Stimulated activated CD4-positive, alpha-beta T cell treated with anti-CD3 and anti-CD28 coated beads, Interleukin-2, amount 100 ng/mL, for 48 hours (primary cell): Measurements from ENCODE around the gene GDF10.

Experiments used
- DNase-seq, 2 donors: peaks; one replicate each; pipeline ENCODE4 v3.0.0-alpha.2; 2020

GDF10 gene

DNA sequence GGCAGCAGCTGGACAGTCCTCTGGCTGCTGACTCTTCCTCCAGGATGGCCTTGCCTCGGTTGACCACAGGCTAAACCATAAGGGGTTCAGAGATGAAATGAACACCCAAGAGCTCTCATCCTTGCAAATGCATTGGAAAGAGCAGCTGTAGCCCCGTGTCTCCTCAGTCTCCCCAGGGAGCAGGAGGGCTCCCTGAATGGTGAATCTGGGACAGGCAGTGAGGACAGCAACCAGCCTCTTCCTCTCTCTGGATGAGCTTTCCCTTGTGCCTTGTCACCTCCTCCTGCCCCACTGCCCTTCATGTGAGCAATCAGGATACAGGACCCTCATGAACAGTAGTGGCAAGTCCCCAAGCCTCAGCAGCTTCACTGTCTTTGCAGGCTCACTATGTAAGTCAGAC lies 23.9 kb upstream of the GDF10 start:
- DNase-seq, result no peak

- DNase-seq, result no peak
Observed at GRCh38 chr10:47276576-47277351, 23.2 kb upstream of the GDF10 start.

- no peak for DNase-seq
Observed at GRCh38 chr10:47277352-47278151, 22.4 kb upstream of the GDF10 start.

DNA sequence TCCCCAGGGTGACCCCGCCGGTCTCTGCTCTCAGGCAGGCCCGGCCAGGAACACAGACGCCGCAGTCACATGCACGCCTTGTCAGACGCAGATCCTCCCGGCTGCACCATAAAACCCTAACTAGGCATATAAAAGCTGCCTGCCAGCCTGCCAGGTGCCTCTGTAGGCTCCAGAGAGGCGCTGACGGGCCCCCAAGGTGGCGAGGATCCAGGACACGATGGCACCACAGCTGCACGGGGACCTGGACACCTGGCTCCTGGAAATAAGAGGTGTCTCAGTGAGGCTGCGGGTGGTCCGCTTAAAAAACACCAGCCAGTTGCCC lies 21.9 kb upstream of the GDF10 start:
- DNase-seq, result no peak

GRCh38 chr10:47278720-47279119 lies 21.3 kb upstream of the GDF10 start:
- DNase-seq, result no peak

DNA sequence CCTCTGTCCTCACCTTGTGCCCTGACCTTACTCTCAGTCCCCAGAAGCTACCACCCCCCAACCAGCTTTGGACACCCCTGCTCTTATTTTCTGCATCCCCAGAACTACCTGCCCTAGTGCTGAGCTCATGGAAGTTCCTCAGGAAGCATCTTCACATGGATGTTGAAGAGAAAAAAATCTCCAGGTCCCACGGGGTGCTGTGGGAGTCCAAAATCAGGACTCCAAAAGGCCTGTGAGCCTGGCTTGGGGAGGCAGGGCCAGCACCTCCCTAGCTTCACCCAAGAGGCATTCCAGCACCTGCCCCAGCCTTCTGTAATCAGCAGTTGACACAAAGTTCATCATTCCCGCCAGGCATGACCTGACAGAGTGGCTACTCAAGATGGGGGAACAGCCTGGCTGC lies 20.7 kb upstream of the GDF10 start:
- DNase-seq, result no peak

- DNase-seq, result no peak
Observed at GRCh38 chr10:47282005-47282656, 17.9 kb upstream of the GDF10 start.

DNA sequence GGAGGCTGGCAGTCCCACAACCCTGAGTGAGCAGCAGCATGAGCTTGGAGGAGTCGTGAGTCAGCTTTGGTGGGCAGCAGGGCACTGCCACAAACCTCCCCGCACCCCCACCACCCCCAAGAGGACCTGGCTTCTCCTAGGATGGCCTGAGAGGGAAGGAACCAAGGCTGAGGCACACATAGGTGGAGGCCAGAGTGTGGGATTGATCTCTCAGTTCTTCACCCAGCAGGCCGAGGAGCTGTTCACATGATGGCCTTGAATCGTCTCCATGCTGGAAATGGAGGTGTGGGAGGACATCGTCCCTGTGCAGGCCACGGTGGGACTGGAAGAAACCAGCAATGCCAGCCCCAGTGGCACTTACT lies 17.4 kb upstream of the GDF10 start:
- DNase-seq, result no peak

- DNase-seq, result no peak
Observed at GRCh38 chr10:47283101-47283630, 16.8 kb upstream of the GDF10 start.

- DNase-seq, result no peak
Observed at GRCh38 chr10:47283848-47284247, 16.1 kb upstream of the GDF10 start.

DNA sequence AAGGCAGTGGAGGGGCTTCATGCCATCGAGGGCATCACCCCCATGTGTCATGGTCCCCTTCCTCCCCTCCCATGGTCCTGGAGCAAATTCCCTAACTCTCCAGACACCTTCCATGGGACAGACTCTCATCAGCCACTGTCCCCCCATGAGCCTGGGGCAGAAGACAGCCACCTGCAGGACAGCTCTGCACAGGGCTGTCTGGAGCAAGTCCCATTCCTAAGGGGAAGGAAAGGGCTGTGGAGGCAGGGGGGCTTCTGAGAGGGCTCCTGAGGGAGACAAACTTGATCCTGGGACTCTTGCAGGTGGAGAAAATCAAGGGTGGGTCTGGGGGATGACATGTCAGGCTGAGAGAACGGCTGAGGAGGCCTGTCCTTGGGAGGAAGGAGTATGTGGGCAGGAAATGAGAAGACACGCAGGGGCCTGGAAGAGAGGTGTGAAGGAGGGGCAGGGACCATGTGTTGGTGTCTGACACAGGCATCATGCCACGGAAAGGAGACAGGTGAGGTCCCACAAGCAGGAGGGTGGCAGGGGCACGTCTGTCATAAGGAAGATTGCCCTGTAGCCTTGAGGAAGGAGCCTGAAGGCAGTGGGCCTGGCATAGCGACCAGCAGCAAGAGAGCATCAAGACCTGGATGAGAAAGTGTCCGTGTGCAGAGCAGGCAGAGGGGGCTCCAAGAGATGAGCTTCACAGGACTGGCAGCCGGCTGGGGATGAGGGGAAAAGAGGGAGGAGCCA lies 14.4 kb upstream of the GDF10 start:
- no peak for DNase-seq

GRCh38 chr10:47286116-47286505 lies 13.9 kb upstream of the GDF10 start:
- no peak for DNase-seq

DNA sequence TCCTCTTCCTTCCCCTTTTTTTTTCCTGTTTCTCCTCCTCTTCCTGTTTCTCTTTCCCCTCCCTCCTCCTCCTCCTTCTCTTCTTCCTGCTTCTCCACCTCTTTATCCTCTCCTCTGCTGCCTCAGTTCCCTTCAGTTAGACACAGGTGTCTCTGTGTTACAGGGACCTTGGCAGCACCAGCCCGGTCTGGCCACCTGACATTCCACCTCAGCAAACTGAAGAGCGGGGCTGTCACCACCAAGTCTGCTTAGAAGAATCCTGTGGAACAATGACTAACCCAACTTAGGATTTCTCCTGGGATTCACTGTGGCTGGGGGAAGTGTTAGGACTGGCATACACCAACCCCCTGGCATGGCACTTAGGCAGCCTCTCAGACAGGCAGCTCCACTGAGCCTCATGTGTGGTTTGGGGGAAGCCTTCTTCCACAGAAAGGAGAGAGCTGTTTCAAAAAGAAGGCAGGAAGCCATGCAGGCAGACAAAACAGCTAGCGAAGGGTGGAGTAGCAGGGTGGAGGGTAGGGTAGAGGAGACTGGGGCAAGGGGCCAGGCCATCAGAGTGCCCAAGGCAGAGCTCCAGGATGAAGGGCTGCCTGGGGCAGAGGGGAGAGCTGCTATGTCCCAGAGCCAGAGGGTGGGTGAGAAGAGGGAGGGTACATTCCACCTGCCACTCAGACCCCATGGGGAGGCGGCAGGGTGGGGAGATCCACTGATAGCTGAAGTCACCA lies 13.2 kb upstream of the GDF10 start:
- DNase-seq, result no peak

DNA sequence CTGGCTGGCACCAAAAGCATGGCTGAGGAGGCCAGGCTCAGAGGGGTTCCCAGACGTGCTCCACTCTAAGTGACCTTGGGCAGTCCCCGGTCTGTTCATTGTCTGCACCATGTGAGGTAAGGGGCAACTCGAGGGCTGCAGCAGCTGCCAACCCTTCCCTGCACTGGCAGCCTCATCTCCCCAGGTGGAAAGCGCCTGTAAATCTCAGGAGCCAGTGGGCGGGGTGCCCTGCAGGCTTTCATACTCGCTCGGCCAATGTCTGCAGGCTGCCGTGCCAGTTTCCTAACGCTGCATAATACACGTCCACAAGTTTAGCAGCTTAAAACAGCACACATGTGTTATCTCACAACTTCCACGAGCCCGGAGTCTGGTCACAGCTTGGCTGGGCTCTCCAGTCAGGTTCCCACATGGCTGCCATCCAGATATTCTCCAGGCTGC lies 12.6 kb upstream of the GDF10 start:
- no peak for DNase-seq

GRCh38 chr10:47287805-47288204 lies 12.2 kb upstream of the GDF10 start:
- DNase-seq, result no peak

- DNase-seq, result no peak
Observed at GRCh38 chr10:47288236-47288635, 11.8 kb upstream of the GDF10 start.

DNA sequence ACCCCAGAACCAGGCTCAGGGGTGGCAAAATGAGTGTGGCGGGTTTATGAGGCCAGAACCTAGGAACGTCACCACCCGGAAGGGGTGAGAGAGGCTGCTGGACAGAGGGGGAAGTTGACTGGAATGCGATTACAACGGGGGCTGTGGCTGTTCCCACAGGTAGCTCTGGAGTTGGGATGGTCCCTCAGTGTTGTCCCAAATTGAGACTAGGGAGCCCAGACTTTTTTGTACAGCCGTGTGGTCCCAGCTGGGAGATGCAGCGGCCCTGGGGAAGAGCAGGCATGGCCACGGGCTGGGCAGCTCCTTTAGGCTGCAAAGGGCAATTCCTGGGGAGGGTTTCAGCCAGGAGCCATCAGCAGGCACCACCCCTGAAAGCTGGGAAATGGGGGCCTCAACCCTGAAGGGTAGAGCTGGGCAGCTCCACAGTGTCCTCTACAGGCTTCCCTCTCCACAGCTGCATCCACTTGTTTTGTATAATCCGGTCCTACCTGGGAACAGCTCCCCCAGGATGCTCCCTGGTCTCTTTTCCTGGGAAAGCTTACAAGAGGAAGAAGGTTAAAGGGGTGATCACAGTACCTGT lies 11.0 kb upstream of the GDF10 start:
- no peak for DNase-seq

- no peak for DNase-seq
Observed at GRCh38 chr10:47289921-47290320, 10.1 kb upstream of the GDF10 start.

DNA sequence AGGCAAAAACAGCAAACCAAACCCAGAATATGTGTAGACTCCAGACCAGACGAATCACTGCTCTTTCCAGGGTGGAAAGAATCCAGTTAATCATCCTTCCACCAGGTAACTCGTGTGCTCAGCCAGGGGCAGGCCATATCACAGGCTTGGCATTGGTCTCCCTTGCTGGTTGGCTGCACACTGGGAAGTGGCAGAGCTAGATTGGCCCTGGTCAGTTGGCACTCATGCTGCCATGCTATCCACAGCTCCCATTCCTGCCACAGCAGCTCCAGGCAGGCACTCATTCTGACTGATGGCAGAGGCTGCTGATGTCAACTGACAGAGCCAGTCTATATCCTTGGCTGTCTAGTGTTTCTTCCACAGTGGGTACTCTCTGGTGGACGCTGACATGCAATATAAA lies 9.7 kb upstream of the GDF10 start:
- no peak for DNase-seq

- DNase-seq, result no peak
Observed at GRCh38 chr10:47291682-47292081, 8.3 kb upstream of the GDF10 start.

GRCh38 chr10:47294057-47294456 lies 5.9 kb upstream of the GDF10 start:
- no peak for DNase-seq

GRCh38 chr10:47294501-47294900 lies 5.5 kb upstream of the GDF10 start:
- no peak for DNase-seq
